ENCODE measurements around the gene PARN. TPM values are rescaled to one million over a fixed set of nuclear protein-coding genes. Genes with fewer than 3 reads are reported as not detected.

Gene PARN
- total and polyA plus RNA-seq, 2 of the 8 experiments (the other 6 are each of a cell fraction or from before 2014, with no cell fraction given): 24.5 to 44.6 TPM

- TF ChIP-seq ASH2L (IDR thresholded peaks at IDR 0.05; ENCODE audit: low read length) (no peak), SIRT6 (IDR thresholded peaks at IDR 0.05; ENCODE audit: low read length) (no peak), TEAD4 (IDR thresholded peaks at IDR 0.05; ENCODE audit: low read depth, low read length) (no peak), FOSL1 (IDR thresholded peaks at IDR 0.05; ENCODE audit: insufficient read depth, low read depth, low read length) (no peak)
Measured at GRCh38 chr16:14525596-14525995, 104.5 kb downstream of the PARN start (continued).
